OCI-LY7 (cell line): ENCODE measurements around the gene PRCC. TPM values are rescaled to one million over a fixed set of nuclear protein-coding genes. Genes with fewer than 3 reads are reported as not detected.

Source experiments
- BruUV-seq: library from RNA; stranded (reverse); fragments of 400-500 nt; replicated peaks from 2 replicates; lab custom pipeline; 2021; lab: Mats Ljungman, UMichigan
- CTCF ChIA-PET: fragments of 300-600 bp; sonication (Branson Sonifier 250); formaldehyde crosslinking; loops from one replicate; lab custom pipeline; 2022; ENCODE audit warnings: antibody characterized with exemption; ENCODE audit not compliant: unreplicated experiment; lab: Charles Lee
- POLR2A ChIA-PET: fragments of 300-600 bp; sonication (Branson Sonifier 250); formaldehyde crosslinking; loops from one replicate; lab custom pipeline; 2022; ENCODE audit warnings: antibody characterized with exemption; lab: Charles Lee
- DNase-seq: peaks from one replicate; pipeline ENCODE4 v3.0.0-alpha.2; 2015; ENCODE audit warnings: low spot score
- H2AFZ ChIP-seq: fragments of 200-600 bp; sonication (generic), shearing (Covaris generic); 2 replicates; pipeline ENCODE4 v1.6.1; 2014; ENCODE audit warnings: mild to moderate bottlenecking, antibody characterized with exemption, low read length, moderate library complexity
- H3K27ac ChIP-seq: fragments of 200-600 bp; sonication (generic); 2 replicates; pipeline ENCODE4 v1.5.1; 2014; ENCODE audit warnings: mixed run types, low read depth, mild to moderate bottlenecking, moderate library complexity, low read length, inconsistent platforms; ENCODE audit not compliant: poor library complexity, severe bottlenecking
- H3K36me3 ChIP-seq: fragments of 200-600 bp; sonication (generic); 2 replicates; pipeline ENCODE4 v1.6.1; 2014; ENCODE audit warnings: mild to moderate bottlenecking, antibody characterized with exemption, low read length, moderate library complexity, mixed read lengths; ENCODE audit not compliant: insufficient read depth
- H3K4me1 ChIP-seq: fragments of 200-600 bp; sonication (generic); 2 replicates; pipeline ENCODE4 v1.5.1; 2014; ENCODE audit warnings: mild to moderate bottlenecking, low read length; ENCODE audit not compliant: insufficient read depth, poor library complexity, severe bottlenecking
- H3K4me2 ChIP-seq: fragments of 200-600 bp; sonication (generic); 2 replicates; pipeline ENCODE4 v1.6.1; 2014; ENCODE audit warnings: mild to moderate bottlenecking, low read length
- H3K4me3 ChIP-seq: fragments of 200-600 bp; sonication (generic); 2 replicates; pipeline ENCODE4 v1.5.1; 2014; ENCODE audit warnings: mild to moderate bottlenecking, low read depth, low read length; ENCODE audit not compliant: poor library complexity, severe bottlenecking
- H3K79me2 ChIP-seq: fragments of 200-600 bp; sonication (generic); 2 replicates; pipeline ENCODE4 v1.6.1; 2016; ENCODE audit warnings: low read depth, mild to moderate bottlenecking, low read length, moderate library complexity, mixed read lengths; ENCODE audit not compliant: insufficient read depth
- H3K9me2 ChIP-seq: fragments of 200-600 bp; sonication (generic); 2 replicates; pipeline ENCODE4 v1.6.1; 2016; ENCODE audit warnings: mild to moderate bottlenecking, low read length, mixed read lengths; ENCODE audit not compliant: insufficient read depth
- H3K9me3 ChIP-seq: fragments of 200-600 bp; sonication (generic); 2 replicates; pipeline ENCODE4 v1.6.1; 2014; ENCODE audit warnings: mild to moderate bottlenecking, mixed run types, low read length, mixed read lengths
- H4K20me1 ChIP-seq: fragments of 200-600 bp; sonication (generic); 2 replicates; pipeline ENCODE4 v1.6.1; 2014; ENCODE audit warnings: mild to moderate bottlenecking, antibody characterized with exemption, low read length, moderate library complexity, mixed read lengths; ENCODE audit not compliant: insufficient read depth
- EZH2phosphoT487 ChIP-seq: fragments of 200-600 bp; sonication (generic); IDR thresholded peaks from 2 replicates; pipeline ENCODE4 v1.6.1; 2018; ENCODE audit warnings: low read depth, borderline replicate concordance, mild to moderate bottlenecking, mixed run types, antibody characterized with exemption, low read length, moderate library complexity, mixed read lengths
- intact Hi-C: fragments of 100-400 bp; cut with micrococcal nuclease; formaldehyde crosslinking; loops from one replicate; pipeline ENCODE4 v1.10.0; 2022; ENCODE audit not compliant: unreplicated experiment
- total RNA-seq, 2 experiments: library from RNA; depleted of rRNA in 1 of 2; stranded (reverse); fragments of >200 nt in 1 of 2; shearing (Covaris generic) in 1 of 2; gene quantifications; 2 replicates each; pipeline ENCODE4 v1.2.3, GENCODE V29; 2014 to 2022
- TF ChIP-seq, protein P1 (sequence below): fragments of 200-600 bp; sonication (generic); conservative IDR thresholded peaks from 2 replicates; pipeline ENCODE4 v1.5.1; 2014; ENCODE audit warnings: mild to moderate bottlenecking, antibody characterized with exemption, low read length, moderate library complexity, mixed read lengths

The PRCC gene
- total RNA-seq, 2 experiments from 2014 or later, result 54.0 to 82.9 TPM

- Histone ChIP-seq H3K4me1 (peaks cover 15% of the 10 kb centered on the region), H3K4me2 (no peak overlapping the region), H3K79me2 (no peaks in the 10 kb centered on the region), H3K9me3 (no peaks in the 10 kb centered on the region), H3K27ac (no peak overlapping the region), H3K36me3 (peaks cover 98% of the 10 kb centered on the region), H4K20me1 (0 out of 2 replicates have a peak, but pooled peaks cover 4% of the 10 kb centered on the region), H3K9me2 (no peaks in the 10 kb centered on the region), H3K4me3 (no peak overlapping the region), H2AFZ (no peak overlapping the region)
- ChIA-PET POLR2A (interaction anchor here (0.6 to 0.7 kb wide), 2 partner anchors 25 to 32 kb away, joined by 3 to 4 read pairs; no protein-coding TSS in a partner anchor), CTCF (no interaction called here)
- BruUV-seq, result no TSS peak
- DNase-seq, result no peak
- intact Hi-C loops, result loop anchor here (5.0 to 10.0 kb wide), 2 partner anchors 42 to 111 kb away; no protein-coding TSS in a partner anchor
- TF ChIP-seq, protein P1, sequence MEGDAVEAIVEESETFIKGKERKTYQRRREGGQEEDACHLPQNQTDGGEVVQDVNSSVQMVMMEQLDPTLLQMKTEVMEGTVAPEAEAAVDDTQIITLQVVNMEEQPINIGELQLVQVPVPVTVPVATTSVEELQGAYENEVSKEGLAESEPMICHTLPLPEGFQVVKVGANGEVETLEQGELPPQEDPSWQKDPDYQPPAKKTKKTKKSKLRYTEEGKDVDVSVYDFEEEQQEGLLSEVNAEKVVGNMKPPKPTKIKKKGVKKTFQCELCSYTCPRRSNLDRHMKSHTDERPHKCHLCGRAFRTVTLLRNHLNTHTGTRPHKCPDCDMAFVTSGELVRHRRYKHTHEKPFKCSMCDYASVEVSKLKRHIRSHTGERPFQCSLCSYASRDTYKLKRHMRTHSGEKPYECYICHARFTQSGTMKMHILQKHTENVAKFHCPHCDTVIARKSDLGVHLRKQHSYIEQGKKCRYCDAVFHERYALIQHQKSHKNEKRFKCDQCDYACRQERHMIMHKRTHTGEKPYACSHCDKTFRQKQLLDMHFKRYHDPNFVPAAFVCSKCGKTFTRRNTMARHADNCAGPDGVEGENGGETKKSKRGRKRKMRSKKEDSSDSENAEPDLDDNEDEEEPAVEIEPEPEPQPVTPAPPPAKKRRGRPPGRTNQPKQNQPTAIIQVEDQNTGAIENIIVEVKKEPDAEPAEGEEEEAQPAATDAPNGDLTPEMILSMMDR, result no peak
- TF ChIP-seq EZH2phosphoT487, result no peak
Measured at GRCh38 chr1:156795374-156795733, 28.0 kb downstream of the PRCC start.

GRCh38 chr1:156795787-156796186 is 28.5 kb downstream of the PRCC start:
- intact Hi-C loops, result loop anchor here (5.0 to 10.0 kb wide), 2 partner anchors 42 to 111 kb away; no protein-coding TSS in a partner anchor
- Histone ChIP-seq H3K36me3 (peaks cover 98% of the 10 kb centered on the region), H3K9me2 (no peaks in the 10 kb centered on the region), H3K9me3 (no peaks in the 10 kb centered on the region), H3K4me2 (peak overlapping the region; percentile 22), H3K4me3 (no peak overlapping the region), H2AFZ (no peak overlapping the region), H4K20me1 (0 out of 2 replicates have a peak, but pooled peaks cover 4% of the 10 kb centered on the region), H3K4me1 (peaks cover 15% of the 10 kb centered on the region), H3K79me2 (no peaks in the 10 kb centered on the region), H3K27ac (no peak overlapping the region)
- no peak for DNase-seq
- no TSS peak for BruUV-seq
- ChIA-PET CTCF (no interaction called here), POLR2A (interaction anchor here (0.7 kb wide), 1 partner anchor 31 kb away, joined by 3 read pairs; no protein-coding TSS in a partner anchor)
- TF ChIP-seq EZH2phosphoT487, result no peak
- TF ChIP-seq, protein P1, result no peak

GRCh38 chr1:156796340-156797097 is 29.2 kb downstream of the PRCC start:
- Histone ChIP-seq H3K4me1 (peaks cover 15% of the 10 kb centered on the region), H3K79me2 (no peaks in the 10 kb centered on the region)

More at GRCh38 chr1:156796340-156797097, 29.2 kb downstream of the PRCC start:
- Histone ChIP-seq H3K36me3 (peaks cover 98% of the 10 kb centered on the region), H4K20me1 (0 out of 2 replicates have a peak, but pooled peaks cover 4% of the 10 kb centered on the region), H3K9me2 (no peaks in the 10 kb centered on the region), H3K4me3 (no peak overlapping the region), H3K27ac (no peak overlapping the region), H2AFZ (no peak overlapping the region), H3K9me3 (no peaks in the 10 kb centered on the region), H3K4me2 (peak overlapping the region; percentile 22)
- intact Hi-C loops, result loop anchor here (1.0 to 10.0 kb wide), 4 partner anchors 41 to 112 kb away; partner anchors contain the start of gene NTRK1
- TF ChIP-seq, protein P1, result no peak
- TF ChIP-seq EZH2phosphoT487, result no peak
- CTCF ChIA-PET, result interaction anchor here (1.0 kb wide), 1 partner anchor 17 kb away, joined by 3 read pairs; no protein-coding TSS in a partner anchor
- POLR2A ChIA-PET, result interaction anchor here (0.6 kb wide), 1 partner anchor 58 kb away, joined by 3 read pairs; no protein-coding TSS in a partner anchor
- no TSS peak for BruUV-seq
- no peak for DNase-seq
